PFSK-1 (cell line): ENCODE results near the gene SNX8.

Source experiments
- POLR2AphosphoS5 ChIP-seq: IDR thresholded peaks from 2 replicates; pipeline ENCODE4 v1.6.1; 2012; ENCODE audit warnings: low read depth, mild to moderate bottlenecking, control low read depth, low read length, moderate library complexity
- SIN3A ChIP-seq: IDR thresholded peaks from 2 replicates; pipeline ENCODE4 v1.6.1; 2012; ENCODE audit warnings: mild to moderate bottlenecking, low read length, moderate library complexity, borderline replicate concordance; ENCODE audit not compliant: insufficient read depth

- TF ChIP-seq POLR2AphosphoS5 (no peak), SIN3A (no peak)
These were observed 98.4 kb downstream of the SNX8 start for GRCh38 chr7:2215851-2216250.
